Head of caudate nucleus (tissue), 42 donors: ENCODE measurements around the gene VOPP1.
"Not testable (repeated sequence)": the region's sequence is repeated elsewhere in the genome, so short reads cannot be mapped to it uniquely, and the experiment has no call there.

Experiments used
- DNase-seq, 42 donors: peaks; one replicate each; pipeline versions ENCODE4 v3.0.0 to v3.0.0-alpha.2; 2020 to 2021; ENCODE audit warnings: mixed read lengths in 7 of 42
- intact Hi-C: fragments of 100-400 bp; cut with DNase I; formaldehyde crosslinking; loops from one replicate; pipeline ENCODE4 v1.15.0; 2022

Gene VOPP1, protein sequence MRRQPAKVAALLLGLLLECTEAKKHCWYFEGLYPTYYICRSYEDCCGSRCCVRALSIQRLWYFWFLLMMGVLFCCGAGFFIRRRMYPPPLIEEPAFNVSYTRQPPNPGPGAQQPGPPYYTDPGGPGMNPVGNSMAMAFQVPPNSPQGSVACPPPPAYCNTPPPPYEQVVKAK

DNA sequence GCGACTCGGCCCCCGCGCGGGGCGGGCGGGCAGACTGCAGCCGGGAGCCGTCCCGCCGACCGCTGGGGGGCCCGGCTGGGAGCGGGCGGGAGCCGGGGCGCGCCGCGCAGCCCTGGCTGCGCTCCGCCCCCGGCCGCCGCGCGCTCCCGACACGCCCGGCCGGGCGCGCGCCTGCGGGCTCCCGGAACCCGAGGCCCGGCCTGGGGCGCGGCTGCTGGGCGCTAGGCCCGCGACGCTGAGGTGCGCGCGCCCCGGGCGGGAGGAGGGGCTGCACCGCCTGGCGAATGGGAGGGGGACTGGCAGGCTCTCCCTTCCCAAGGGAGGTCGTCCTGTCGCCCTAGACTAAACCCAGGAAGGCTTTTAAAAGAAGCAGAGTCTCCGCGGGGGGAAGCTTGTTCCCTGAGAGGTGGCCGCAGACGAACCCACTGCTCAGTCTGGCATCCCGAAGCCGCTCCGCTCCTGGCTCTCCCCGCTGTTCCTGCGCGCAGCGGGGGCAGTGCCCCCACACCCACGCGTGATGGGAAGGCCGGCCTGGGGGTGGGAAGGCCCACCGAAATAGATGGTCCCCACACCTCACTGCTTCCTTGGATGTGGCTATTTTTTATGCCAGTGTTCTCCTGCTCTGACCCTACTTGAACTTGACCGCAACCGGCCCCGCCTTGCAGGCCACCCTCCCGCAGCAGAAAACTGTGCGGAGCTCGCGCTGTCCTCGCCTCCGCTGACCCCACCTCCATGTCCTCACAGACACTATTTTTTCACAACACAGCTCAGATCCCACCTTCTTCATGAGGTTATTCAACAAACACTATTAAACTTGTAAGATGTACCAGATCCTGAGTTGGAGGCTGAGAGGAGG is at the start of gene VOPP1:
TSS of gene VOPP1 (minus strand) at position 125 of the 856 bp plus-strand sequence. CDS start 178 bp downstream, outside the sequence.
- intact Hi-C loops: no loop called here
- DNase-seq: peak in 39 of 42 donors; percentile 5 to 79 (median 60)

DNA sequence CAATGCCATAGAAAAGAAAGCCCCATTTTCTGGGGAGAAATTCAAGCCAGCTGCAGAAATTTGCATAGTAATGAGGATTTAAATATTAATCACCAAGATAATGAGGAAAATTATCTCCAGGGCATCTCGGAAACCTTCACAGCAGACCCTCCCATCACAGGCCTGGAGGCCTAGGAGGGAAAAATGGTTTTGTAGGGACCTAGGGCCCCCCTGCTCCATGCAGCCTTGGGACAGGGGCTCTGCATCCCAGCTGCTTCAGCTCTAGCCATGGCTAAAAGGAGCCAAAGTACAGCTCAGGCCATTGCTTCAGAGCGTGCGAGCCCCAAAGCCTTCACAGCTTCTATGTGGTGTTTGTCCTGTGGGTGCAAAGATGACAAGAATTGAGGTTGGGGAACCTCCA is 46.6 kb upstream of the VOPP1 start:
- intact Hi-C loops: no loop called here
- no peak for DNase-seq

DNA sequence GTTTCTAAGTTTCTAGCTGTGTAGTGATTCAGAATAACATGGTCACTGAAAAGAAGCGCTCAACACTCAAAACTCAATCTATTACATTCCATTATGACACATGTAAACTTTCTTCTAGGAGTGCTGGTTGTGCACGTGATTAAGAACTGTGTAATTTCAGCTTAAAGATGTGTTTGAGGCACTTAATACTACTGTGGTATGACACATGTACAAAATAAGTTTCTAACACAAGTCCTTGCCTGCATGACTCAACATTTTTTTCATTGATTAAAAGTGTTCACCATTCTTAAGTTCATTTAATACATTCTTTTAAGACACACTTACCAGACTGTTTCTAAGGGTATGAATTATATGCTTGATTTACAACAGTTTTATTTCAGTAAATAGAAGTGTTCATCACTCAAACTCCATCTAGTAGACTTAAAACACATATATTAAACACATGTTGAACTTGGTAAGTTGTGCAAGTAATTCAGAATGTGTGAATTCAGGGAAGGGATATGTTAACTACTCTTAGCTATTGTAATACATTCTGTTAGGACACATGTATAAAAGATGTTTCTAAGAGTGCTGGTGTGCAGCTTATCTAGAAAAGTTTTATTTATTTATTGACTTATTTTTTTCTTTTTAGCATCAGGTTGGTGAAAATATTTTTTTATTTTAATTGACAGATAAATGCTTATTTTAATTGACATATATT is 42.2 kb upstream of the VOPP1 start:
- intact Hi-C loops, DNase-seq: not testable (repeated sequence)

DNA sequence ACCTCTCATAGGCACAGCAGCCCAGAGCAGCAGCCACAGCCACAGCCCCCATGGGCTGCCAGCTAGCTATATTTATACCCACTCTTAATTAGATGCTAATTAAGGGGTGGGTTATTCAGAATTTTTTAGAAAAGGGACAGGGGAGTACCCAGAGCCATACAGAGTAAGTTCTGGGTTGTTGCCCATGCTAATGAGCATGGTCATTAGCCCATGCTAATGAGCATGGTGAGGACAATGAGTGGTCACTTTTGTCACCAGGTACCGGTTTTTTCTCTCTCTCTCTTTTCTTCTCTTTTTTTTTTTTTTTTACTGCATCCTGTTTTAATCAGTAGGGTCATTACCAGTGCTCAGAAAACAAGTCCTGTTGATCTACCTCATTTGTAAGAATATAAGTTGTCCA is 37.4 kb upstream of the VOPP1 start:
- intact Hi-C loops, DNase-seq: not testable (repeated sequence)

DNA sequence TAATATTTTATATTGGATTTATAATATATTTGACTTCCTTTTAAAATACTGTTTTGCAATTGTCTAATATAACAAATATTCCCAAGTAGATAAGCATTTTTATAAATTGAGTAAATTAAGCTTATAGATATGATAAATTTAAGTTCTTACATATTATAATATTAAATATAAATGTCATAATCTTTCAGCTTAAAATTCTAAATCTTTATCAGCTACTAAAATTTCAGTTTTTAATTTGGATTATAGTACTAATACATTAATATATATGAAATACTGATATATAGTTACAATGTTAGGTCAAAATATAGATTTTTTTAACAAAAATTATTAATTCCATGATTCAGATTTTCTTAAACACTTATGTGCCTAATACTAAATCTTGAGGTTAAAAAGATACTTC is 33.4 kb upstream of the VOPP1 start:
- intact Hi-C loops, DNase-seq: not testable (repeated sequence)

DNA sequence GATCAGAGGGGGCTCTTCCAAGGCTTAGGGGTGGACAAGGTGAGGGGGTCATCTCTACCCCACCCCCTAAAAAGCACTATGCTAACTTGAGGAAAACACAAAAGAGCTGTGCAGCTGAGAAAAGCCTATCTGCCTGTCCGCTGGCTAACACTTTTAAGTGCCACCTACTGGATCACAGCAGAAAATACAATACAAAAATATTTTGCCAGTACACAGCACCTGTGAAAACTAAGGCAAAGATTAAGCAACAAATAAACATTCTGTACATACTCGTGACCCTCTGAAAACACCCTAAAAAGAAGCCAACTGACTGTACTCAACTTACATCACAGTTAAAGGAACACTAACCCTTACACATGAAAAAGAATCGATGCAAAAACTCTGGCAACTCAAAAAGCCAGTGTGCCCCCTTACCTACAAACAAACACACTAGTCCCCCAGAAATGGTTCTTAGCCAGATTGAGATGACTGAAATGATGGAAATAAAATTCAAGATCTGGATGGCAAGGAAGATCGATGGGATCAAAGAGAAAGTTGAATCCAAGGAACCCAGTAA is 25.7 kb upstream of the VOPP1 start:
- intact Hi-C loops, DNase-seq: not testable (repeated sequence)

DNA sequence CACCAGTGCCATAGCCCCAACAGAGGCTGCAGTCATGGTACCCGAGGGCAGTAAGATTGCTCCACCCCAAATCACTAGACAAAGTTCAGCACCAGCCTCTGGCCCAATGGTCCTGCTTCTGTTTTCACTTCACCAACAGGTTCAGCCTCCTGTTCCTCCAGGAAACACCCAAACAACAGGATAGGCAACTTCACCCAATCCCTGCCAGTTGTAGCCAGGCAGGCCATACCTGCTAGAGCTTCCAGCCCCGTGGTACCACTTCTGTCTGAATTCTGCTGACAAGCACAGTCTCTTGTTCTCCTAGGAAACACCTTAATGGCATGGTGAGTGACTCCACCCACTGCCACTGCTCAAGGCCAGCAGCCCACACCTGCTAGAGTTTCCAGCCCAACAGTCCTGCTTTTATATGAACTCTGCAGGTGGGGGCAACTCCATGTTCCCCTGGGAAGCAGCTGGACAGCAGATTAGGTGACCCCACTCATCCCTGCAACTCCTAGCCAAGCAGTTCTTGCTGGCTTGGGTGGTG is 25.0 kb upstream of the VOPP1 start:
- DNase-seq, intact Hi-C loops: not testable (repeated sequence)

- intact Hi-C loops: no loop called here
- DNase-seq: no peak
Measured at GRCh38 chr7:55595511-55595910, 23.2 kb upstream of the VOPP1 start.

DNA sequence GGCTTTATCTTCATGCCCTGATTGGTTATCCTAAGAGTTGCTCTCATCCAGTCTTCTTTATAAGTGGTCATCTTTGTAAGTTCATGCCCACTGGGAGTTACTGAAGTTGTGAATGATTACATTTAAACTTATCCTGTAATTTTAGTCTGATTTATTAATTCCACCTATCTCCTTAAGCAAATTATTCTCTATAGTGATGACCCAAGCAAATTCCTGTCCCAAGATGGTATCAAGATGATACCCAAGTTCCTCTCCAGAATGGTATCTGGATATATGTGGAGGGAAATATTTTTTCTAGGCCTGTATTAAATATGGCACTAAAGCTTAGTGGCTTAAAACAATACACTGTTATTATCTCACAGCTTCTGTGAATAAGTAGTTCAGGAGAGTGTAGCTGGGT is 22.6 kb upstream of the VOPP1 start:
- DNase-seq: no peak
- intact Hi-C loops: no loop called here

GRCh38 chr7:55594414-55594813 is 22.1 kb upstream of the VOPP1 start:
- intact Hi-C loops: no loop called here

GRCh38 chr7:55593515-55594318 is 21.4 kb upstream of the VOPP1 start:
- DNase-seq: peak in 41 of 42 donors; percentile 33 to 88 (median 63)
- intact Hi-C loops: no loop called here

More at GRCh38 chr7:55594414-55594813, 22.1 kb upstream of the VOPP1 start:
- peak in 1 of 42 donors; percentile 16 for DNase-seq

- DNase-seq: peak in 1 of 42 donors; percentile 31
Measured at GRCh38 chr7:55593172-55593514, 20.8 kb upstream of the VOPP1 start.

GRCh38 chr7:55592492-55592891 is 20.2 kb upstream of the VOPP1 start:
- intact Hi-C loops: no loop called here
- DNase-seq: no peak

More at GRCh38 chr7:55593172-55593514, 20.8 kb upstream of the VOPP1 start:
- intact Hi-C loops: no loop called here

DNA sequence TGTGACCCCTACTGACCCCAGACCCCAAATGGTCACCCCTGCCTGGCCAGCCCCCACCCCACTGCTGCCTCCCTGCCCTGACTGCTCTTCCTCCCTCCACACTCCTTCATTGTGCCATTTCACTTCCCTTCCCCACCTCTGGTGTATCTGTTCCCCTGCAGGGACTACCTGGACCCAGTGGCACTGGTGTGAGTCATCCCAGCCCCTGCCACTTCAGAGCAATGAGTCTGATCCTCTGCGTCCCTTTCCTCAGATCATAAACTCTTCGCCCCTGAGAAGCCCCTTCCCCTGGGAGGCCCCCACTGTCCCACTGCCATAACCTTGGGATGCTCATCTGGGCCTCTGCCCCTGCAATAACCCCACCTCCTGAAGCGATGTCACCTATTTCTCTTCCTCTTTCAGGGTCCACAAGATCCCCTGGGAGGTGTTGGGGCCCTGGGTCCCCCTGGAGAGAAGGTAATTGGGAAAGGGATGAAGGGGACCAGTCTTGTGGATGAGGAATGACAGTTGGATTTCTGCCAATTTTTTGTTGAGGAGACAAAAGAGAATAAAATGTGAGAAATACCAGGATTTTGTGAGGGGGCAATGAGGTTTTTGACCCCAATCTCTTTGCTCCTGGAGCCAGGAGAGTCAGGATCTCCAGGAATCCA is 19.1 kb upstream of the VOPP1 start:
- DNase-seq: peak in 1 of 42 donors; percentile 8
- intact Hi-C loops: no loop called here

- no peak for DNase-seq
- intact Hi-C loops: no loop called here
Measured at GRCh38 chr7:55590517-55591281, 18.4 kb upstream of the VOPP1 start.

DNA sequence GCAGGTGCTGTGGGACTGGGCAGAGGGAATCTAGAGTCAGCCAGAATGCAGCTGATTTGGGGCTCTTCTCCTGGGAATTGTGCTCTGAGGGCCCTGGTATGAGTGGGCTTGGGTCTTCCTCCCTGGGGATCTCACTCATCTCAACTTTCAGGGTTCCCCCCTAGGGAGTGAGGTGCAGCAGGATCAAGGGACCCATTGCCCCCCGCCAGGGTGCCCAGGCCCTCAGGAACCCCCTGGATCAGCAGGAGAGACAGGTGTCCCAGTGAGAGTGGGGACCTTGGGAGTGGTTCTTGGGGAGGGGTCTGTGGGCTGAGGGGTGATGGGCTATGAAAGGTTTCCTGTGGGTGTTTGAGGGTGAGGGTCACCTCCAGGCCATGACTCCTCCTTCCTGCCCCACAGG is 17.6 kb upstream of the VOPP1 start:
- no peak for DNase-seq
- intact Hi-C loops: no loop called here

- DNase-seq: peak in 1 of 42 donors; percentile 19
- intact Hi-C loops: no loop called here
Measured at GRCh38 chr7:55588976-55589604, 16.8 kb upstream of the VOPP1 start.
